Measurements from ENCODE around the gene RASA2.

Gene RASA2

GRCh38 chr3:141540531-141540930 lies 53.7 kb downstream of the RASA2 start:
- no peak for DNase-seq

GRCh38 chr3:141542202-141542969 lies 55.6 kb downstream of the RASA2 start:
- no peak for DNase-seq

GRCh38 chr3:141542989-141543388 lies 56.2 kb downstream of the RASA2 start:
- DNase-seq: no peak

GRCh38 chr3:141544697-141545096 lies 57.9 kb downstream of the RASA2 start:
- DNase-seq: peak; percentile 31

GRCh38 chr3:141546081-141546480 lies 59.3 kb downstream of the RASA2 start:
- no peak for DNase-seq

- DNase-seq: no peak
These were observed 59.8 kb downstream of the RASA2 start for GRCh38 chr3:141546586-141546985.

DNA sequence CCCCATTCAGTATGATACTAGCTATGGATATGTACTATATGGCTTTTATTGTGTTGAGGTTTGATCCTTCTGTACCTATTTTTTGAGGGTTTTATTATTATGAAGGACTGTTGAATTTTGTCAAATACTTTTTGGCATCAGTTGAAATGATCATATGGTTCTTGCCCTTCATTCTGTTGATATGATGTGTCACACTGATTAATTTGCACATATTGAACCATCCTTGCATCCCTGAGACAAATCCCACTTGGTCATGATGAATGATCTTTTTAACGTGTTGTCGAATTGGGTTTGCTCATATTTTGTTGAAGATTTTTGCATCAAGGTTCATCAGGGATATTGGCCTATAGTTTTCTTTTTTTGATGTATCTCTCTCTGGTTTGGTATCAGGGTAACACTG lies 61.0 kb downstream of the RASA2 start:
- DNase-seq: no peak

DNA sequence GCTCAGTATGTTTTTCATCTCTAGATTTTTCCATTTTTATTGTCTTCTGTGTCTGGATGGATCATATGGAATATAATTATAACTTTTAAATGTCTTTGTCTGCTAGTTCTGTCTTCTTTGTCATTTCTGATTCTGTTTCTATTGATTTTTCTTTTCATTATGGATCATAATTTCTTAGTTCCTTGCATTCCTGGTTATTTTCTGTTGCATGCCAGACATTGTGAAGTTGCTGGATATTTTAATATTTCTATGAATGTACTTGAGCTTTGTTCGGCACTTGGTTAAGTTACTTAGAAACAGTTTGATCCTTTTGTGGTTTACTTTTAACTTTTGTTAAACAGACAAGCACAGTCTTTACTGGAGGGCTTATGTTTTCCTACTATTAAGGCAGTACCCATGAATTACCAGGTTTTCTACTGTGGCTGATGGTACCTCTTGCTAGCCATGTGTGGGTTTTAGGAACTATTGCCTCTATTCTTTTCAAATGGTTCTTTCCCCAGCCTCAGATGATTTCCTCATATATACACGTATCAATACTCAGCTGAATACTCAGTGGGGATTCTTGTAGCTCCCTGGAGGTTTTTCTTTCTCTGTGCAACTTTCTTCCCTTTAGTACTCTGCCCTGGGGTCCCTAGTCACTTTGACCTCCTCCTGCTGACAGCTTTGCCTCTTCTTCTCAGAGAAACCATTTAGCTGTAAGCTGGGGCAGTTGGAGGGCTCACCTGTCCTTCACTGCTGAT lies 64.3 kb downstream of the RASA2 start:
- no peak for DNase-seq

DNA sequence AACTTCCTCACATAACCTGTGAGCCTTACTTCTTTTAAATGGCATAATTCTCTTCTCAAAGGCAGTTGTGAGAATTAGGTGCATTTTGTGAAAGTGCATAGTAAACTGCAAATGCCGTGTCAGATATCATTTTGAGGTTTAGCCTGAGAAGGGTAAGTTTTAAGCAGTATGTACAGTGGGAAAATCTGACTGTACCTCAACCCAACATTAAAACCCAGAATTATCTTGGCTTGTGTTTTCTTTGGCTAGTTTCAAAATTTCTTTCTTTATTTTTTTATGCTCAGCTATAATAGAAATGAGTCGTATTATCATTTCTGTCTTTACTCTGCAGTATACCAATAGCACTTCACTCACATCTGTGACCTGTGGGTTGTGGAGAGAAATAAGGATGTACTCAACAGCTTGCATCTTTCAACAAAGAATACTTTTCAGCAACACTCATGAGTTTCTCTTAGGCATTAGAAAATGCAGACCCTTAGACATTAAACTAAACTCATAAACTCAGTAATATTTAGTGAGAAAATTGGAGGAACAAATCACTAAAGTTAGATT lies 65.7 kb downstream of the RASA2 start:
- no peak for DNase-seq

DNA sequence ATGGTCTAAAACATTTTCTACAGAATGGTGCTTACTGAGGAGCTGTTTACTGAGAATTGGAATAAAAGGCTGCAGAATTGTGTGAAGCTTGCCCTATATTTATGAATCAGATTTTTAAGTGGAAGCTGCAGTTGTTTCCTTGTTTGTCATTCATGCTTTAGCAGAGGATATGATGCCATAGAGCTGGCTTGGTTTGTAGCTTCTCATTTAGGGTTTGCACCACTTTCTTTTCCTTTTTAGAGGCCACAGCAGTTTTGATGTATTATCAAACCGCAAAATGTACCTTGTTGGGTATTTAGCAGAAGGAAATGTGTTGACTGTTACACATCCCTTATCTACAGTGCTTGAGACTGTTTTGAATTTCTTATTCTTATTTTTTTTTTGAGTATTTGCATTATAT lies 66.2 kb downstream of the RASA2 start:
- DNase-seq: peak; percentile 20

DNA sequence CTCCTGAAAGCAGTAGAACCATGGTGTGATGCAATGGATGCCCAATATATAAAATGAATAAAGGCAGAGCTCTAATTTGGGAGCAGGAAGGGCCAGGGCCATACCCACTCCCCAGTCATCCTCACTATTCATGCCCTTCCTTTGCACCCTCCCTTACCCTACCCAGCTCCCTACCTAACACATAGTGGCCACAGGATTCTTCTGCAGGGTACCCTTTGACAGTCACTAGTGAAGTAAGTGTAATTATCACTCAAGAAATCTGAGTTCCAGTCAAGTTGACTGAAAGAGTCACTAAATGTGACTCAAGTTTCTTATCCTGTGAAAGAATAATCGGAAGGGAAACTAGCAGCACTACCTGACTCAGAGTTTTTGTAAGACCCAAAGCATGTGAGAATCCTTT lies 69.2 kb downstream of the RASA2 start:
- peak; percentile 31 for DNase-seq

GRCh38 chr3:141557961-141558706 lies 71.3 kb downstream of the RASA2 start:
- no peak for DNase-seq

DNA sequence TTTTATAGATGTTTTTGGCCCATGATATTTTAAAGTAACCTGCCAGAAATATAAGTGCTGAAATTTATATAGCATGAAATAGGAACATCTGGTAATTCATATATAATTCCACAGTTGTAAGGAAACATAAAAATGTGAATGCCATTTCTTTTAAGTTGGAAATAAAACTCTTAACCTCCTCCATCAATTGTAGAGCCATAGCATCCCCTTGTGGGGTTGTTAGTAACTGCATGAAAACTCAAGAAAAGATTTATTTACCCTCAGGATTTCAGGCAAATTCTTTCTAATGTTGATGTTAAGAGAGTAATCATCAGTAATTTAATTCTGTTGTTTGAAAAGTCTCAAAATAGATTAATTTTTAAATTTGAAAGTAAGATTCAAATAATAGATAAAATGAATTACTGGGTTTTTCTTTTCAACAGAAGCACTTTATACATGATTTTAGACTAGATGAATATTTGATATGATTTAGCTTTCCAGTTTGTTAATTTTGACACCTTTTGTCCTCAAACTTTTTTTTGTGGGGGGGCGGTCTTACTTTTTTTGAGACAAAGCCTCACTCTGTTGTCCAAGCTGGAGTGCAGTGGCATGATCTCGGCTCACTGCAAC lies 74.7 kb downstream of the RASA2 start:
- peak; percentile 59 for DNase-seq

DNA sequence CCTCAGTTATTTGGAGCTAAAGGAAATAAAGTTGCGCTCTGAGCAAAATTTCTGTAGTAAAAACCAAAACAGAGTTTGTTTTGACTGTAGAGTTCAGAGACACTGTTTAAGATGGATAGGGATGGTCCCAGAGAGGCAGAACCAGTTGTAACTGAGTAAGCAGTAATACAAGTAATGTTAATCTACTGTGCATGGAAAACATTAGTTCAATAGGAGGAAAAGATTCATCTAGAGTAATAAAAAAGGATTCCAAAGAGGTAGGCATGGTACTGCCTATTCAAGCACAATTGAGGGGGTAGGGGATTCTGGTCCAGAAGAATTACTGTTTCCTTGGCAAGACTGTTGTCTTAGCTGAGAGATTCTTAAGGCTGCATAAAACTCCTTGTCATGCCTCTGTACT lies 77.4 kb downstream of the RASA2 start:
- no peak for DNase-seq

DNA sequence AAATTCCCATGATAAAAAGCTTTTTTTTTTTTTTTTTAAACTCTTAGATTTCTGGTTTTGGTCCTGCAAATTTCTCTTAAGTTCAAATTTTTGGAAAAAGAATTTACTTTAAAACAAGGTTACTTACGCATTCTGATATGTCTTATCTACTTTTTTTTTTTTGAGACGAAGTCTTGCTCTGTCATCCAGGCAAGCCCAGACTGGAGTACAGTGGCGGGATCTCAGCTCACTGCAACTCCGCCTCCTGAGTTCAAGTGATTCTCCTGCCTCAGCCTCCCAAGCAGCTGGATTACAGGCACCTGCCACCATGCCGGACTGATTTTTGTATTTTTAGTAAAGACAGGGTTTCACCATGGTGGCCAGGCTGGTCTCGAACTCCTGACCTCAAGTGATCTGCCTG lies 83.2 kb downstream of the RASA2 start:
- DNase-seq: no peak

- DNase-seq: no peak
These were observed 89.3 kb downstream of the RASA2 start for GRCh38 chr3:141575879-141576743.

GRCh38 chr3:141576744-141577052 lies 89.9 kb downstream of the RASA2 start:
- no peak for DNase-seq

DNA sequence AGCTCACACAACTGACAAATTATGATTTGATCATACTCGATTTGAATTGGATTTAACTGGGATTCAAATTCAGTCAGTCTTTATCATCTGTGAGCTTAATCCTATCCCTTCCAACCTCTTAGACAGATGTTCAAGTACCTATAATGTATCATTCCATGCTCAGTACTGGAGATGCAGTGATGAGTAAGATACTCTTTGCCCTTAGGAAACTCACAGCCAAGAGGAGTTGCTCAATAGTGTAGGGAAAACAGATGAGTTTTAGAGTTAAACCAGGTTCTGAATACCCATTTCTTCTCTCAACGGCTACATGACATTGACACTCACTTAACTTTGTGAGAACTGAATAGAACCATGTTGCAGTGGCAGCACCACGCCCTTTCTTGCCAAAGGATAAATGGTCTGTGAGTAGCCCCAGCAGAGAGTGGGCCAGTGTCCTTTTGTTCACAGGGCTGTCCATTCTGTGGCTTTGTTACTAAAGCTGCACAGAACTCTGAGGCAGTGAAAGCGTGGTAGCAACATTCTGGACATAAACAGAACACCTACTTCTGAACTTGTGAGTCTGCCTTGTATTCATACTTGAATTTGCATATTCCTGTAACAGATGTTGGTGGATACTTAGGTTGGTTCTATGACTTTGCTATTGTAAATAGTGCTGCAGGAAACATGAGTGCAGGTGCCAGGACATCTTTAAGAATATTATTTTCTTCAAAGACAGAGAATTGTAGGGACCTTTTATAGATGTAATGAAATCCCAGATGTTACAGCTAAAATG lies 91.6 kb downstream of the RASA2 start:
- no peak for DNase-seq

DNA sequence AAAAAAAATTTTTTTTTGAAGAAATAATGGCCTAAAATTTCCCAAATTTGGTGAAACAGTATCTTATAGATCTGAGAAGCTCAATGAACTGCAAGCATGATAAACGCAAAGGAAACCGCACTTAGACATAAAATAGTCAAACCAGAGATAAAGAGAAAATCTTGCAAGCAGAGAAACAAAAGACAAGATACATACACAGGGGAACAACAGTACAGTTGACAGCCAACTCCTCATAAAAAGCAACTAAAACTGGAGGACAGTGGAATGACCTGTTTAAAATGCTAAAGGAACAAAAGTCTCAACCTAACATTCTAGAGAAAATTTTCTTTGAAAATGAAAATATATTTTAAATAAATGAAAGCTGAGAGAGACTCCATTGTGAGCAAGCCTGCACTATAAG lies 107.5 kb downstream of the RASA2 start:
- no peak for DNase-seq

- DNase-seq: no peak
These were observed 111.1 kb downstream of the RASA2 start for GRCh38 chr3:141597931-141598330.

DNA sequence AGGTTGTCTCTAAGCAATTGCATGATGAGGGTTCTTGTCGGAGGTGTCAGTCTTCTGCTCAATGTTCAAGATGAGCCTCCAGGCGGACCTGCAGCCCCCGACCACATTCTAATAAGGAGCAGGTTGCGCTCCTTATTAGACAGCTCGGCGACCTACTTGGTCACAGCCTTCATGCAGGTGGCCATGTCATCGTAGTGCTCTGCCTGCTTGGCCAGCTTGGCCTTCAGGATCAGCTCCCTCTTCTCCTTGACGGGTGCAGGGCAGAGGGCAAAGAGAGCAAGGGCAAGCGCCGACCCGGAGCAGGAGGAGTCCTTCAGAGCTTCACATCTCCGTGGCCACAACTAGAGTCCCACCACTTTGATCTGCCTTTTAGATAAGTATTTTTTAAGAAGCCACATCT lies 113.5 kb downstream of the RASA2 start:
- DNase-seq: no peak

All from stimulated activated CD4-positive, alpha-beta T cell treated with anti-CD3 and anti-CD28 coated beads, Interleukin-4, amount 100 ng/mL, for 24 hours (primary cell).